Measurements from ENCODE around the gene SIRT3.

The SIRT3 gene

GRCh38 chr11:213111-213510, 23.0 kb downstream of the SIRT3 start:
- DNase-seq: no peak

DNA sequence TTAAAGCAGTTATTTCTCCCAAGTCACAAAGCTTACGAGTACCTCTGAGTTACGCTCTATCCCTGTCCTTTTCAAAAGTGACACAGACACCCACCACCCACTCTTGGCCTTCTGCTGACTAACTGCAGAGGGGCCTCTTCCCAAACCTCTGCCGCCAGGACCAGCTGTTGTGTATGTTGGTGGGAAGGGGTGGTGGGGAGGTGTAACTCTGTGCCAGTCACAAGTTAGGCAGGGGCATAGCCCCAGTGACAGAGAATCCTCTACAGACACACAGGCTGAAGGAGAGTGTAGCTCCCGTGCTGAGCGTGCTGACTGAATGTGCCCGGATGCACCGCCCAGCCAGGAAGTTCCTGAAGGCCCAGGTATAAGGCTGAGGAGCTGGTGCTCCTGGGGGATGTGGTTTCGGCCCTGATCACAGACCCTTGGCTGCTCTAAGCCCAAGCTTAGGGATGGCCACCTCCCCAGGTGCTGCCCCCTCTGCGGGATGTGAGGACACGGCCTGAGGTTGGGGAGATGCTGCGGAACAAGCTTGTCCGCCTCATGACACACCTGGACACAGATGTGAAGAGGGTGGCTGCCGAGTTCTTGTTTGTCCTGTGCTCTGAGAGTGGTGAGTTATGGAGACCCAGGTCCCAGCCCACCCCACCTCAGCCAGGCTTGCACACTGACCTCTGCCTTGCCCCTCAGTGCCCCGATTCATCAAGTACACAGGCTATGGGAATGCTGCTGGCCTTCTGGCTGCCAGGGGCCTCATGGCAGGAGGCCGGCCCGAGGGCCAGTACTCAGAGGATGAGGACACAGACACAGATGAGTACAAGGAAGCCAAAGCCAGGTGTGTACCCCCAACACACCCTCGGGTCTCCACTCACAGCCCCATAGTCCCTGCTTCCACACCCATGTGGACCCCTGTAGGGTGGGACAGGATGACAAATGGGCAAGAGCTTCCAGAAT, 23.7 kb downstream of the SIRT3 start:
- DNase-seq: no peak

- DNase-seq: no peak
Observed at GRCh38 chr11:211741-212140, 24.4 kb downstream of the SIRT3 start.

DNA sequence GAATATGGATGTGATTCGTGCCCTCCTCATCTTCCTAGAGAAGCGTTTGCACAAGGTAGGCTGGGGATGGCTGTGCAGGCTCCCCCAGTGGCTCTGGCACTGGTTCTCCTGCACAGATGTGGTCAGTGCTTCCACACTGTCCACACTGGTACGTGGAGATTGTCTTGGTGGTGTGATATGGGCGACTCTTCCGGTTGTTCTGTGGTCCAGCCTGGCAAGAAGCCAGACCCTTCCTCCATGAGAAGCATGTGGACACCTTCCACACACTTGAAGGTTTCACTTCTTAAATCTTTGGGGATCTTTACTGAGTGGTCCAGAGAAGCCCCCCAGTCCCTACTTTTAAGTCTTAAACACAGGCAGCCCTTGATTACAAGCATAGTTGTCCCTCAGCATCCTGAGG, 24.8 kb downstream of the SIRT3 start:
- DNase-seq: no peak

DNA sequence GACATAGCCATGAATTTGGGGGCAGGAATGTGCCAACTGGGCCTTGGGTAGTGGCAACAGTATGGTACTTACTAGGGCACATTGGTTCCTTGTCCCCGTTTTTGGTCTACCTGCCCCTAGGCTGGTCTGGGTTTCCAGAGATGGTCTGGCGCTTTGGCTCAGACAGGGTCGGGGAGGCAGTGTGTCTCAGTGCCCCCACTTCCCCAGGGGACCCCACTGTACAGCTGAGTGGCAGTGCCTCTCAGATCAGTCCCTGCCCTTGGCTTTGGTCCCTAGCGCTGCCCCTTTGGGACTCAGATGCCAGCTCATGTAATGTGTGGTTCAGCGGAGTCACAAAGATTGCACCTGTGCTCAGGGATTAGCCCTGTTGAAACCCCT, 25.4 kb downstream of the SIRT3 start:
- no peak for DNase-seq

DNA sequence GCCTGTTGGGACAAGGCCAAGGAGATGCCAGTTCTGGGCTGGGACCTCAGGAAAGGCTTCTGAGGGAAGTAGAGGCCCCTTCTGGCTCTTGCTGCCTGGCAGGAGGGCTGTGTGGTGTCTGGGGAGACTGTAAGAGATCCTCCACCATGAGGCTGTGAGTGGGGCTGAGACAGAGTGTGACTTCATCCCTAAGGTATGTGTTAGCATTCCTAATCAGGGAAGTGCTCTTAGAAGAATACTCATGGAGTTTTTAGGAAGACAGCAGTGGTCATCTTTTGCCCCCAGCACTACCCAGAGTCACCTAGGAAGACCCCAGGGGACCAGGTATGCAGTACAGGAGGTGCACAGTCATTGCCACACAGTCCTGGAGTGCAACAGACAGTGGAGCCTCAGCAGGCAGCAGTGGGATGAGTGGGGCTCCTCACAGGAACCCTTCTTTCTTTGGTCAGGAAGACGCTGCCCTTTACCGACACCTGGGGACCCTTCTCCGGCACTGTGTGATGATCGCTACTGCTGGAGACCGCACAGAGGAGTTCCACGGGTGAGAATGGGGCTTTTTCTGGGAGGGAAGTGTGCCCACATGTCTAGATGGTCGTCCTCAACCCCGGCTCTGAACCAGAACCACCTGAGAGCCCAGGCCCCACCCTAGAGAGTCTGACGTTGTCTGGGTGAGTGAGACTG, 25.9 kb downstream of the SIRT3 start:
- no peak for DNase-seq

GRCh38 chr11:209275-210121, 26.6 kb downstream of the SIRT3 start:
- no peak for DNase-seq

DNA sequence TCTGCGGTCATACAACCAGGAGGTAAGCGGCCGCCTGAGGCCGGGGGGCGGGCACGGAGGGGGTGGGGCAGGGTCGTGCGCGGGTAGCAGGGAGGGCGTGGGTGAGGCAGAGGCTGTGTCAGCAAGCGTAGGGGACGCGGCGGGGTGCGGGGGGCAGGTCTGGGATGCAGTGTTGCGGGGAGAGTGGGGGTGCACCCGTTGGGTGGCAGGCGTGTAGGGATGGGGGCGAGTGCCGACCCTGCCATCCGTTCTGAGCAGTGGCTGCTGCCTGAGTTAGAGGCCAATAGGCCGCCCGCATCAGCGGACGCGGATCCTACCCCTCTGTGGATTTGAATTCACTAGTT, 27.3 kb downstream of the SIRT3 start:
- peak in 1 of 2 experiments; percentile 25 for DNase-seq

DNA sequence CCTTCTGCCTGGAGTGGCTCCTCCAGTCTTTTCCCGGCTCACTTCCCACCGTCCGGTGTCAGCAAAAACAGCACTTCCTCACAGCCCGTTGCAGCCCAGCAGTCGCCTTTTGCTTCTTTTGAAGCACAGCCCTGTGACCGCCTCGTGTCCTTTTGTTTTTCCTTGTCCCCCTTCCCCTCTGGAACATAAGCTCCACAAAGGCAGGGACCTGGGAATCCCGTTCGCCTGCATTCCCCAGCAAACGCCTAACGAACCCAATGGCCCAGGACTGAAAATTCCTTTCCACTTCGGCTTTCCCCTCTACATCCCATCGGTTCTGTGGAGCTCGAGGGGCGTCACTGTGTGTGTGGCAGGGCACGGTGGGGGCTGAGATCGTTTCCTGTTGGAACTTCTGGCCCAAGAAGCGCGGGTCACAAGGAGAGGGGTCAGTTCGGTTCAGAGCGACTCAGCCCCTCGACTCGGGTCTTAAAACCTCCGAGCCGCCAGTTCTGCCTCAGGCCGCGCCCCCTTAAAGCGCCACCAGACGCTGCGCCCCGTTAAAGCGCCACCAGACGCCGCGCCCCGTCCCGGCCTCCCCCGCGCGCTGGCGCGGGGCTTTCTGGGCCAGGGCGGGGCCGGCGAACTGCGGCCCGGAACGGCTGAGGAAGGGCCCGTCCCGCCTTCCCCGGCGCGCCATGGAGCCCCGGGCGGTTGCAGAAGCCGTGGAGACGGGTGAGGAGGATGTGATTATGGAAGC, 27.8 kb downstream of the SIRT3 start:
- DNase-seq: peak in 1 of 2 experiments; percentile 89

DNA sequence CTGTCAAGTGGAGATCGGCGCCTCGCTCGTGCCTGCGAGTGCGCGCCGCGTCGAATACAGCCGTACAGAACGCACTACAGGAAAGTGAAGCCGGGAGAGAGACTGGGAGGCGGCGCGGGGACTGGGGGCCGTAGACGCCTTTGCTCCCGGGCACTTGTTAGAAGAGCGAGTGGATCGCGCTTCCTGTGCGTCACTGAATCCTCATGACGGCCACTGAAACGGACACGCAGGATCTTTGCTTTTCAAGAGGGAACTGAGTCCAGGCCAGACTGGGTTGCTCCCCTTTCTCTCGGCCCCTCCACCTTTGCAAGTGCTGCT, 28.3 kb downstream of the SIRT3 start:
- peak in 1 of 2 experiments; percentile 80 for DNase-seq

GRCh38 chr11:207208-207862, 28.8 kb downstream of the SIRT3 start, which contains the start of the genes BET1L and RIC8A:
Gene BET1L (minus strand): TSS chr11:207399. CDS start chr11:207321, 78 bp downstream.
Gene RIC8A (plus strand): TSS chr11:207708. CDS start chr11:208855, 1,147 bp downstream.
- DNase-seq: peak; percentile 96 to 98

GRCh38 chr11:206526-207207, 29.5 kb downstream of the SIRT3 start:
- peak in 1 of 2 experiments; percentile 56 for DNase-seq

DNA sequence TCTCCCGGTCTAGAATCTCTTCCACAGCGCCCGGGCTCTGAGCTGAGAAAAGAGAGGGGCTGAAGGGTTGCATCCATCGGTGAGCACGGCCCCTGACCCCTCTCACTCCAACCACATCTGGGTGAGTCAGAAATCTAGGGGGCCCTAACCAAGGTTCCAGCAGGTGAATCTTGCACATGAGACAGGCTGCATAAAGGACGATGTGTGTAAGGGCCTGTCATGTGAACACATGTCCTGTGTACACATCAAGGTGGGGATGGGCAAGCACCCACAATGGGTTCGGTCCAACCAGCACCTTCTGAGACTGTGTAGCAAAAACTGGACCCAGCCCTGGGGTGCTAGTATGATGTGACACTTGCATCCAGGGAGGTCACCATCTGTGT, 30.1 kb downstream of the SIRT3 start:
- DNase-seq: no peak

DNA sequence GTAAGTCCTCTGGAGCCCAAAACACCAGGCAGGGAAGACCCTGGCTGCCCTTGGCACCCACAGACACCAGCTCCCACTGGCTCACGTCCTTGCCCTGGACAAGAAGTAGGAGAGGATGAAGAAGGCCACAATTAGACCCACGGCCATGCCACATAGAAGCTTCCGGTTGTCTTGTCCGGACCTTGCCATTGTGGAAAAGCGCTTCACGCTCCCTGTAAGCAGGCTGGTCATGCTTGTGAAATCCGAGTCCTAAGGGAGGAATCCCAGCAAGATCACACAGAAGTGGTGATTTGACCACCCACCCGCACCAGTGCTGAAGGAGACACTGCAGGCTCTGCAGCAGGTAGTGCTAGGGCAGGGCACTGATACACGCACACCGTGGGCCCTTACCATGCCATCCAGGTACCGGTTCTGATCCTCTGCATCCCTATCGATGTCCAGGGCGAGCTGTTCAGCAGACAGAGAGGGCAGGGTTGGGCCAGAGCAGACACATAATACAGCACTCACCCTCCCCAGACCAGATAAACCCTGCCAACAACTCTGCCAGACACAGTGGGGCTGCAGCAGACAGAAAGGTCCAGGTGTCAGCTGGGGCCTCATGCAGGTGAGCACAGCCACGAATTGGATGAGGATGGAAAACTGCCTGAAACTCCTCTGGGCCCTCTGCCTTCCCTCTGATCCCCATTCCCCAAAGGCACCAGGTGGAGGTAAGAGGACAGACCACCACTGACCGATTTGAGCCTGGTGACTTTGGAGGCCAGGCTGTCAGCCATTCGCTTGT, 30.7 kb downstream of the SIRT3 start:
- no peak for DNase-seq

DNA sequence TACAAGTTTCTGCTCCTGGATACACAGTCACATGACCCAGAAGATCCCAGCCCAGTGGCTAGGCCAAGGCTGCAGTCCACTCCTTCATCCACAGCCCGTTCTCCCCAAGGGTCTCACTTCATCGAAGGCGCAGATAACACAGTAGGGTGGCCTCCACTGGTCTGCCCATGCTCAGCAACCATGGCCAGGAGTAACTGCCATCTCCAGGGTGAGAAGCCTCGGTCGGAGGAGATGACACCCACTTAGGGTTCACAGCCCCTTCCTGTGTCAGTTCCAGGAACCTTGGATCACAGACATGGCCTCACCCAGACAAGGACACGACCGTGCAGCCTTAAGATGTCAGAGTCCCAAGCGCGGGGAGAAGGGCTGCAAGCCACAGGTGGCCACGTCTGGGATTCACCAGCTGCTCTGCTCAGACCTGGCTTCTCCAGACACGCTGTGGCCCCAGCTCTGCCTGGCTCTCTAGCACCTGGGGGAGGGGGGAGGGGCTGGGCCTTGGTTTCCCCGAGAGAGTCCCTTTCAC, 31.5 kb downstream of the SIRT3 start:
- DNase-seq: no peak

- no peak for DNase-seq
Observed at GRCh38 chr11:203945-204586, 32.1 kb downstream of the SIRT3 start.

GRCh38 chr11:203056-203944, 32.8 kb downstream of the SIRT3 start:
- no peak for DNase-seq

- no peak for DNase-seq
Observed at GRCh38 chr11:202490-202889, 33.7 kb downstream of the SIRT3 start.

GRCh38 chr11:201966-202365, 34.2 kb downstream of the SIRT3 start:
- no peak for DNase-seq

Data from NCI-H526 (cell line).